ENCODE measurements around the gene FOXP2. TPM values are rescaled to one million over a fixed set of nuclear protein-coding genes. Genes with fewer than 3 reads are reported as not detected.

The FOXP2 gene
- polyA plus RNA-seq, 3 donors: not detected

- TF ChIP-seq, protein P1, sequence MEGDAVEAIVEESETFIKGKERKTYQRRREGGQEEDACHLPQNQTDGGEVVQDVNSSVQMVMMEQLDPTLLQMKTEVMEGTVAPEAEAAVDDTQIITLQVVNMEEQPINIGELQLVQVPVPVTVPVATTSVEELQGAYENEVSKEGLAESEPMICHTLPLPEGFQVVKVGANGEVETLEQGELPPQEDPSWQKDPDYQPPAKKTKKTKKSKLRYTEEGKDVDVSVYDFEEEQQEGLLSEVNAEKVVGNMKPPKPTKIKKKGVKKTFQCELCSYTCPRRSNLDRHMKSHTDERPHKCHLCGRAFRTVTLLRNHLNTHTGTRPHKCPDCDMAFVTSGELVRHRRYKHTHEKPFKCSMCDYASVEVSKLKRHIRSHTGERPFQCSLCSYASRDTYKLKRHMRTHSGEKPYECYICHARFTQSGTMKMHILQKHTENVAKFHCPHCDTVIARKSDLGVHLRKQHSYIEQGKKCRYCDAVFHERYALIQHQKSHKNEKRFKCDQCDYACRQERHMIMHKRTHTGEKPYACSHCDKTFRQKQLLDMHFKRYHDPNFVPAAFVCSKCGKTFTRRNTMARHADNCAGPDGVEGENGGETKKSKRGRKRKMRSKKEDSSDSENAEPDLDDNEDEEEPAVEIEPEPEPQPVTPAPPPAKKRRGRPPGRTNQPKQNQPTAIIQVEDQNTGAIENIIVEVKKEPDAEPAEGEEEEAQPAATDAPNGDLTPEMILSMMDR (IDR thresholded peaks at IDR 0.05): no peak
- intact Hi-C loops (cut with micrococcal nuclease): no loop called here
- H3K27ac ChIP-seq (ENCODE audit: low read depth in 1 of 2, low read length in 2 of 2): no peak overlapping the region
- Mint-ChIP-seq H3K27ac (no peak overlapping the region), H3K9me3 (no peaks in the 10 kb centered on the region), H3K4me1 (no peaks in the 10 kb centered on the region), H3K36me3 (no peaks in the 10 kb centered on the region), H3K4me3 (no peak overlapping the region), H3K27me3 (ENCODE audit: low read depth in 3 of 3) (peaks cover 0 to 1% (median 0%) of the 10 kb centered on the region in 3 donors)
- no peaks in the 10 kb centered on the region for H3K27me3 ChIP-seq (ENCODE audit: control insufficient read depth in 2 of 2, insufficient read depth in 2 of 2, low read length in 2 of 2)
- H3K79me2 ChIP-seq (ENCODE audit: insufficient read depth, low read length): no peaks in the 10 kb centered on the region
- H3K4me2 ChIP-seq (replicated peaks; ENCODE audit: extremely low read depth, low read length, poor library complexity, severe bottlenecking): no peak overlapping the region
- H3K9me3 ChIP-seq (replicated peaks in 1 of 2; ENCODE audit: control insufficient read depth in 1 of 2, insufficient read depth in 1 of 2, low read length in 2 of 2): no peaks in the 10 kb centered on the region
- no peak for DNase-seq
- H3K9ac ChIP-seq (ENCODE audit: insufficient read depth, low read length, poor library complexity, severe bottlenecking): no peak overlapping the region
- no peak overlapping the region for H2AFZ ChIP-seq (ENCODE audit: insufficient read depth, low read depth, low read length, poor library complexity, severe bottlenecking)
- no peak overlapping the region for H3K4me3 ChIP-seq (replicated peaks in 1 of 3; ENCODE audit: low read depth in 2 of 3, low read length in 3 of 3)
- H4K20me1 ChIP-seq (ENCODE audit: insufficient read depth, low read length): no peaks in the 10 kb centered on the region
- H3K4me1 ChIP-seq (ENCODE audit: control insufficient read depth in 1 of 2, insufficient read depth in 2 of 2, low read length in 2 of 2): no peaks in the 10 kb centered on the region
- no peaks in the 10 kb centered on the region for H3K36me3 ChIP-seq (replicated peaks in 1 of 2; ENCODE audit: control insufficient read depth in 1 of 2, insufficient read depth in 2 of 2, low read length in 2 of 2)
These were observed 116.7 kb downstream of the FOXP2 start for GRCh38 chr7:114531326-114531725.

DNA sequence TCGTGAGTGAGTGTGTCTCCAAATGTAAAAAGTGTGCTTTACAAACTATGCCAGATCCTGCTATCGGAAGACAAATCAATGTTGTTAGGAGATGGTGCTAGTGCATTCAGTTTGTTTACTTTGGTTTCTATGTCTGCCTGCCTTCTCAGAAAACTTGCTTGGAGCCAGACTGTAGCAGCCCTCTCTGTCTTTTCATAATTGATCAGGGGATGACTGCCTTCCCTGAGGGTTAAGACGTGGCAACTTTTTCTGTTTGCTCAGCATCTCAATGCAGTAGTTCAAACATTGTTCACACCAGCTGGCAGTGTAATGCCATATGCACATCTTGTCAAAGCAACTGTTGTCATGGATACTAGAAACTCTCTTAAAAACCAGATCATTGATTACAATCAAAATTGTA, 118.5 kb downstream of the FOXP2 start:
- no peaks in the 10 kb centered on the region for H3K9me3 Mint-ChIP-seq
- H3K36me3 Mint-ChIP-seq: no peaks in the 10 kb centered on the region
- Histone ChIP-seq H2AFZ (ENCODE audit: insufficient read depth, low read depth, low read length, poor library complexity, severe bottlenecking) (no peak overlapping the region), H3K4me3 (replicated peaks in 1 of 3; ENCODE audit: low read depth in 2 of 3, low read length in 3 of 3) (no peak overlapping the region), H3K36me3 (replicated peaks in 1 of 2; ENCODE audit: control insufficient read depth in 1 of 2, insufficient read depth in 2 of 2, low read length in 2 of 2) (no peaks in the 10 kb centered on the region), H3K9ac (ENCODE audit: insufficient read depth, low read length, poor library complexity, severe bottlenecking) (no peak overlapping the region), H3K4me2 (replicated peaks; ENCODE audit: extremely low read depth, low read length, poor library complexity, severe bottlenecking) (no peak overlapping the region), H4K20me1 (ENCODE audit: insufficient read depth, low read length) (no peaks in the 10 kb centered on the region), H3K79me2 (ENCODE audit: insufficient read depth, low read length) (no peaks in the 10 kb centered on the region), H3K27me3 (ENCODE audit: control insufficient read depth in 2 of 2, insufficient read depth in 2 of 2, low read length in 2 of 2) (no peaks in the 10 kb centered on the region), H3K27ac (ENCODE audit: low read depth in 1 of 2, low read length in 2 of 2) (no peak overlapping the region), H3K4me1 (ENCODE audit: control insufficient read depth in 1 of 2, insufficient read depth in 2 of 2, low read length in 2 of 2) (no peaks in the 10 kb centered on the region), H3K9me3 (replicated peaks in 1 of 2; ENCODE audit: control insufficient read depth in 1 of 2, insufficient read depth in 1 of 2, low read length in 2 of 2) (no peaks in the 10 kb centered on the region)
- peaks cover 0 to 1% (median 0%) of the 10 kb centered on the region in 3 donors for H3K27me3 Mint-ChIP-seq (ENCODE audit: low read depth in 3 of 3)
- no peak overlapping the region for H3K27ac Mint-ChIP-seq
- no peak overlapping the region for H3K4me3 Mint-ChIP-seq
- no peak for DNase-seq
- intact Hi-C loops (cut with micrococcal nuclease): no loop called here
- no peaks in the 10 kb centered on the region for H3K4me1 Mint-ChIP-seq
- TF ChIP-seq, protein P1 (IDR thresholded peaks at IDR 0.05): no peak
- 82% methylated on average over 3 of the region's 3 CpGs for WGBS (ENCODE audit: insufficient coverage)
